OCI-LY7 (cell line): ENCODE data around the gene ARIH1. TPM values are rescaled to one million over a fixed set of nuclear protein-coding genes. Genes with fewer than 3 reads are reported as not detected.

Source experiments
- BruUV-seq: library from RNA; stranded (reverse); fragments of 400-500 nt; replicated peaks from 2 replicates; lab custom pipeline; 2021; lab: Mats Ljungman, UMichigan
- CTCF ChIA-PET: fragments of 300-600 bp; sonication (Branson Sonifier 250); formaldehyde crosslinking; loops from one replicate; lab custom pipeline; 2022; ENCODE audit warnings: antibody characterized with exemption; ENCODE audit not compliant: unreplicated experiment; lab: Charles Lee
- POLR2A ChIA-PET: fragments of 300-600 bp; sonication (Branson Sonifier 250); formaldehyde crosslinking; loops from one replicate; lab custom pipeline; 2022; ENCODE audit warnings: antibody characterized with exemption; lab: Charles Lee
- DNase-seq: peaks from one replicate; pipeline ENCODE4 v3.0.0-alpha.2; 2015; ENCODE audit warnings: low spot score
- H2AFZ ChIP-seq: fragments of 200-600 bp; sonication (generic), shearing (Covaris generic); 2 replicates; pipeline ENCODE4 v1.6.1; 2014; ENCODE audit warnings: mild to moderate bottlenecking, antibody characterized with exemption, low read length, moderate library complexity
- H3K27ac ChIP-seq: fragments of 200-600 bp; sonication (generic); 2 replicates; pipeline ENCODE4 v1.5.1; 2014; ENCODE audit warnings: mixed run types, low read depth, mild to moderate bottlenecking, moderate library complexity, low read length, inconsistent platforms; ENCODE audit not compliant: poor library complexity, severe bottlenecking
- H3K36me3 ChIP-seq: fragments of 200-600 bp; sonication (generic); 2 replicates; pipeline ENCODE4 v1.6.1; 2014; ENCODE audit warnings: mild to moderate bottlenecking, antibody characterized with exemption, low read length, moderate library complexity, mixed read lengths; ENCODE audit not compliant: insufficient read depth
- H3K4me1 ChIP-seq: fragments of 200-600 bp; sonication (generic); 2 replicates; pipeline ENCODE4 v1.5.1; 2014; ENCODE audit warnings: mild to moderate bottlenecking, low read length; ENCODE audit not compliant: insufficient read depth, poor library complexity, severe bottlenecking
- H3K4me2 ChIP-seq: fragments of 200-600 bp; sonication (generic); 2 replicates; pipeline ENCODE4 v1.6.1; 2014; ENCODE audit warnings: mild to moderate bottlenecking, low read length
- H3K4me3 ChIP-seq: fragments of 200-600 bp; sonication (generic); 2 replicates; pipeline ENCODE4 v1.5.1; 2014; ENCODE audit warnings: mild to moderate bottlenecking, low read depth, low read length; ENCODE audit not compliant: poor library complexity, severe bottlenecking
- H3K79me2 ChIP-seq: fragments of 200-600 bp; sonication (generic); 2 replicates; pipeline ENCODE4 v1.6.1; 2016; ENCODE audit warnings: low read depth, mild to moderate bottlenecking, low read length, moderate library complexity, mixed read lengths; ENCODE audit not compliant: insufficient read depth
- H3K9me2 ChIP-seq: fragments of 200-600 bp; sonication (generic); 2 replicates; pipeline ENCODE4 v1.6.1; 2016; ENCODE audit warnings: mild to moderate bottlenecking, low read length, mixed read lengths; ENCODE audit not compliant: insufficient read depth
- H3K9me3 ChIP-seq: fragments of 200-600 bp; sonication (generic); 2 replicates; pipeline ENCODE4 v1.6.1; 2014; ENCODE audit warnings: mild to moderate bottlenecking, mixed run types, low read length, mixed read lengths
- H4K20me1 ChIP-seq: fragments of 200-600 bp; sonication (generic); 2 replicates; pipeline ENCODE4 v1.6.1; 2014; ENCODE audit warnings: mild to moderate bottlenecking, antibody characterized with exemption, low read length, moderate library complexity, mixed read lengths; ENCODE audit not compliant: insufficient read depth
- CTCF ChIP-seq: fragments of 200-600 bp; sonication (generic); conservative IDR thresholded peaks from 2 replicates; pipeline ENCODE4 v1.5.1; 2014; ENCODE audit warnings: mild to moderate bottlenecking, antibody characterized with exemption, low read length, moderate library complexity, mixed read lengths
- EZH2phosphoT487 ChIP-seq: fragments of 200-600 bp; sonication (generic); IDR thresholded peaks from 2 replicates; pipeline ENCODE4 v1.6.1; 2018; ENCODE audit warnings: low read depth, borderline replicate concordance, mild to moderate bottlenecking, mixed run types, antibody characterized with exemption, low read length, moderate library complexity, mixed read lengths
- intact Hi-C: fragments of 100-400 bp; cut with micrococcal nuclease; formaldehyde crosslinking; loops from one replicate; pipeline ENCODE4 v1.10.0; 2022; ENCODE audit not compliant: unreplicated experiment
- total RNA-seq, 2 experiments: library from RNA; depleted of rRNA in 1 of 2; stranded (reverse); fragments of >200 nt in 1 of 2; shearing (Covaris generic) in 1 of 2; gene quantifications; 2 replicates each; pipeline ENCODE4 v1.2.3, GENCODE V29; 2014 to 2022

The ARIH1 gene
- total RNA-seq, 2 experiments from 2014 or later = 33.0 to 142 TPM

- BruUV-seq = no TSS peak
- H3K4me2 ChIP-seq = no peak overlapping the region
- H4K20me1 ChIP-seq = no peaks in the 10 kb centered on the region
- H3K9me3 ChIP-seq = no peaks in the 10 kb centered on the region
- TF ChIP-seq CTCF (no peak), EZH2phosphoT487 (no peak)
- no peak overlapping the region for H3K27ac ChIP-seq
- no peaks in the 10 kb centered on the region for H3K36me3 ChIP-seq
- ChIA-PET CTCF (no interaction called here), POLR2A (interaction anchor here (0.5 to 0.6 kb wide), 2 partner anchors 12 to 80 kb away, joined by 3 read pairs; no protein-coding TSS in a partner anchor)
- intact Hi-C loops = no loop called here
- no peak overlapping the region for H3K4me3 ChIP-seq
- no peaks in the 10 kb centered on the region for H3K4me1 ChIP-seq
- no peaks in the 10 kb centered on the region for H3K9me2 ChIP-seq
- no peaks in the 10 kb centered on the region for H3K79me2 ChIP-seq
- no peak overlapping the region for H2AFZ ChIP-seq
- no peak for DNase-seq
Measured at GRCh38 chr15:72460402-72460801, 13.7 kb upstream of the ARIH1 start.

- Histone ChIP-seq H4K20me1 (no peaks in the 10 kb centered on the region), H3K9me2 (no peaks in the 10 kb centered on the region), H3K27ac (no peak overlapping the region), H3K4me3 (no peak overlapping the region), H3K79me2 (no peaks in the 10 kb centered on the region), H3K36me3 (no peaks in the 10 kb centered on the region), H3K9me3 (no peaks in the 10 kb centered on the region), H2AFZ (no peak overlapping the region), H3K4me1 (no peaks in the 10 kb centered on the region), H3K4me2 (no peak overlapping the region)
- TF ChIP-seq EZH2phosphoT487 (no peak), CTCF (no peak)
- intact Hi-C loops = no loop called here
- ChIA-PET POLR2A (interaction anchor here (0.6 kb wide), 2 partner anchors 30 to 1929 kb away, joined by 3 to 5 read pairs; no protein-coding TSS in a partner anchor), CTCF (no interaction called here)
- no peak for DNase-seq
- no TSS peak for BruUV-seq
Measured at GRCh38 chr15:72463702-72464101, 10.4 kb upstream of the ARIH1 start.

- no peak for DNase-seq
- TF ChIP-seq CTCF (no peak), EZH2phosphoT487 (no peak)
- CTCF ChIA-PET = no interaction called here
- no peaks in the 10 kb centered on the region for H3K9me2 ChIP-seq
- no peak overlapping the region for H3K27ac ChIP-seq
- intact Hi-C loops = no loop called here
- H3K4me2 ChIP-seq = no peak overlapping the region
- no peaks in the 10 kb centered on the region for H4K20me1 ChIP-seq
- H3K9me3 ChIP-seq = no peaks in the 10 kb centered on the region
- no TSS peak for BruUV-seq
- no peak overlapping the region for H2AFZ ChIP-seq
- POLR2A ChIA-PET = interaction anchor here (0.6 to 1.0 kb wide), 4 partner anchors 29 to 494 kb away, joined by 3 to 4 read pairs (median 3); partner anchors contain the start of genes BBS4 and HIGD2B
- no peaks in the 10 kb centered on the region for H3K79me2 ChIP-seq
- H3K36me3 ChIP-seq = no peaks in the 10 kb centered on the region
- no peak overlapping the region for H3K4me3 ChIP-seq
- no peaks in the 10 kb centered on the region for H3K4me1 ChIP-seq
Measured at GRCh38 chr15:72464251-72464650, 9.9 kb upstream of the ARIH1 start.
